Measurements from ENCODE around the gene OR5A2.
A peak's percentile ranks its signal among the peaks of the same experiment; 100 is the strongest.
"Not testable (repeated sequence)": the region's sequence is repeated elsewhere in the genome, so short reads cannot be mapped to it uniquely, and the experiment has no call there.

OR5A2 gene, protein sequence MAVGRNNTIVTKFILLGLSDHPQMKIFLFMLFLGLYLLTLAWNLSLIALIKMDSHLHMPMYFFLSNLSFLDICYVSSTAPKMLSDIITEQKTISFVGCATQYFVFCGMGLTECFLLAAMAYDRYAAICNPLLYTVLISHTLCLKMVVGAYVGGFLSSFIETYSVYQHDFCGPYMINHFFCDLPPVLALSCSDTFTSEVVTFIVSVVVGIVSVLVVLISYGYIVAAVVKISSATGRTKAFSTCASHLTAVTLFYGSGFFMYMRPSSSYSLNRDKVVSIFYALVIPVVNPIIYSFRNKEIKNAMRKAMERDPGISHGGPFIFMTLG

GRCh38 chr11:59426361-59427067, at the start of gene OR5A2:
Gene OR5A2 (minus strand): TSS chr11:59426413. CDS start chr11:59422953, 3,460 bp downstream.
- Mint-ChIP-seq H3K27ac (no peak within 1 kb of the TSS), H3K4me3 (no peak within 1 kb of the TSS), H3K27me3 (peaks cover 3% of the 10 kb centered on the region), H3K4me1 (peaks cover 6% of the 10 kb centered on the region), H3K9me3 (no peaks in the 10 kb centered on the region), H3K36me3 (no peaks in the 10 kb centered on the region)
- DNase-seq (ENCODE audit: low spot score in 2 of 2) (no peak), ATAC-seq (ENCODE audit: low read depth) (no peak)

DNA sequence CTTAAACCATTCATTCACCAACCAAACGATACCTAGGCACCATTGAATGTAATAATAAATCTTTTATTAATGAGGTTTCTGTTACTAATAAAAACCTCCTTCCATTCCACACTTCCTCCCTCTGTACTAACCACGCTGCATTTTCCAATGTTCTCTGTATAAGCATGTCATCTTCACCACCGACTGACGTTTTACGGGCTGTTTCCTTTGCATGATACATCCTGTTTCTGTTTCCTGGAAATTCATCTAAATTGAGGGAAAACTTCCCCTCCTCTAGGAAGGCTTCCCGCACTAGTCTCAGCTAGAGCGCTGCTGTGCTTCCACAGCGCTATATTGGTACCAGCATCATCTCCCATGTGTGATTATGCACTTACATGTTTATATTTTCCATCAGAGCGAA, 49.0 kb upstream of the OR5A2 start:
- DNase-seq (ENCODE audit: low spot score in 2 of 2) = no peak
- Mint-ChIP-seq H3K4me1 (peaks cover 12% of the 10 kb centered on the region), H3K4me3 (no peak overlapping the region)

DNA sequence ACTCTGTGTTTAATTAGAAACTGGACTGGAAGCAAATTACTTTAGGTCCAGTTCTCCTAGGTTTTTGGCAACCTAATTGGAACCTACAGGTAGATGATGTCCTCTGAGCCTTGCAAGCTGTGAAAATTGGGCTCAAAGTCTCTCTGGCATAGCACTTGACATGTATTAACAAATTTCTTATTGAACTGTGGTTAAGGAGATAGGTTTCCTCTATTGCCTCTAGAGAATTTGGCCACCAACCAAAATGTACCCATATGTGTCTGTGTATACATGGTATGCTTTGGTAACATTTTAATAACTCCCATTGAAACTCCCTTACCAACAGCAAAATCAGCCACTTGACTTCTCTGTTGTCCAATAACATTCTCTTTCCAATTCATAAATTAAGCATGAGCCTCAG, 46.8 kb upstream of the OR5A2 start, which contains the start of gene OR4D10:
OR4D10 (plus strand) TSS at position 301 of the 400 bp plus-strand sequence. CDS start 4,115 bp downstream, outside the sequence.
- ATAC-seq (ENCODE audit: low read depth) = no peak
- no peaks in the 10 kb centered on the region for H3K36me3 Mint-ChIP-seq
- no peak for DNase-seq (ENCODE audit: low spot score in 2 of 2)
- H3K4me3 Mint-ChIP-seq = no peak within 1 kb of the TSS
- H3K27me3 Mint-ChIP-seq = peaks cover 7% of the 10 kb centered on the region
- no peak within 1 kb of the TSS for H3K27ac Mint-ChIP-seq
- H3K9me3 Mint-ChIP-seq = no peaks in the 10 kb centered on the region
- peaks cover 12% of the 10 kb centered on the region for H3K4me1 Mint-ChIP-seq

More for the DNA sequence above, 49.0 kb upstream of the OR5A2 start:
- Mint-ChIP-seq H3K27me3 (peaks cover 10% of the 10 kb centered on the region), H3K9me3 (no peaks in the 10 kb centered on the region), H3K36me3 (no peaks in the 10 kb centered on the region), H3K27ac (no peak overlapping the region)
- ATAC-seq (ENCODE audit: low read depth) = no peak

DNA sequence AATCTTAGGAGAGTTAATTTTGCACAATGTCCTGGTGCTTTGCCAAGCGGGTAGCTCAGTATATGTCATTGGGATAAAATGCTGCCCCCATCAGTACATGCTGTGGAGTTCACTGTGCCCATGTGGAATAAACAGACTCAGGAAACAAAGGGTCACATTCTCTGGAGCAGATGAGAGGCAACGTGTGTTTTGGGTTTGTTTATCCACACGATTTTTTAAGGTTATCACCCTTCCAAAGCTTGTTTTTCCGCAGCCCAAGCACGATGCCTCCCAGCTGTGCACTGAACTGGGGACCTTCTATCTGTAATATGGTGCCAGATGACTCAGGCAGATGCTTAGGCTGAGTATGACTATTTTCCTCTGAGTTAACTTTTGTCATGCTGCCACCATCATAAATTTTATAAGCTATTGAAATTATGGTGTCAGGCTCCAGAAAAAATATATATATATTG, 37.0 kb upstream of the OR5A2 start:
- Mint-ChIP-seq H3K4me1 (no peaks in the 10 kb centered on the region), H3K4me3 (no peak overlapping the region), H3K9me3 (no peaks in the 10 kb centered on the region), H3K27ac (no peak overlapping the region), H3K36me3 (no peaks in the 10 kb centered on the region), H3K27me3 (peaks cover 14% of the 10 kb centered on the region)
- no peak for DNase-seq (ENCODE audit: low spot score in 2 of 2)
- ATAC-seq (ENCODE audit: low read depth) = no peak

DNA sequence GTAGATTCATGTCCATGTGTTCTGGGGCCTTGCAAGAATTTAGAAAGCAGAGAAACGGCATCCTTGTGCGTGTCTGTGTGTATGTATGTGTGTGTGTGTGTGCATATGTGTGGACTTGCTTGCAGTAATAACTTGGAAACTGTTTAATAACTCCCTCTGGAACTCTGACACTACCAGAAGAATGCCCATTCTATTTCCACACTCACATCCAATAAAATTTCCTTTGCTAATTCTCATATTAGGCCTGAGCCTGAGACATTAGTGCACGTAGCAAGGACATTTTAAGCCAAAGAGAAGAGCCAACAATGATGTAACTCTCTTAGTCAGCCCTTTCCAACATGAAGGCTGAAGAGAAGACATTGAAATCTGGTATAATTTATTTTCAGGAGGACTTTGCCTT, 33.7 kb upstream of the OR5A2 start:
- no peak overlapping the region for H3K4me3 Mint-ChIP-seq
- H3K4me1 Mint-ChIP-seq = no peaks in the 10 kb centered on the region
- peaks cover 20% of the 10 kb centered on the region for H3K27me3 Mint-ChIP-seq
- DNase-seq (ENCODE audit: low spot score in 2 of 2) (no peak), ATAC-seq (ENCODE audit: low read depth) (no peak)
- H3K36me3 Mint-ChIP-seq = no peaks in the 10 kb centered on the region
- no peak overlapping the region for H3K27ac Mint-ChIP-seq
- H3K9me3 Mint-ChIP-seq = no peaks in the 10 kb centered on the region

DNA sequence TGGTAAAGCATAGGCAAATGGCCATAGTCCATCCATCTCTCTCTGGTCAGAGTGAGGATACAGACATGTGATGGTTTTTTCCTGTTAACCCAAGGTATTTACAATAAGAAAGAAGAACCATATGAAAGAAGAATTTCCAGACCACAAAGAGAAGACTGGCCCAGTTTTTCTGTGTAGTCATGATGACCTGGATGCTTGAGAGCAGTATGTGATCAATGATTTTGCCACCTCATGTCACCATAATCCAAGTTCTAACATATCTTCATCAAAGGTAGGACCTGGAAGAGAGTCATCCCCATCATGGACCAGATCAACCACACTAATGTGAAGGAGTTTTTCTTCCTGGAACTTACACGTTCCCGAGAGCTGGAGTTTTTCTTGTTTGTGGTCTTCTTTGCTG, 30.4 kb upstream of the OR5A2 start, which contains the start of gene OR4D6:
OR4D6 (plus strand) TSS at position 301 of the 400 bp plus-strand sequence; CDS start at position 301, 0 bp downstream.
- no peak within 1 kb of the TSS for H3K4me3 Mint-ChIP-seq
- H3K9me3 Mint-ChIP-seq = no peaks in the 10 kb centered on the region
- no peak for ATAC-seq (ENCODE audit: low read depth)
- no peak for DNase-seq (ENCODE audit: low spot score in 2 of 2)
- no peaks in the 10 kb centered on the region for H3K36me3 Mint-ChIP-seq
- H3K27ac Mint-ChIP-seq = no peak within 1 kb of the TSS
- no peaks in the 10 kb centered on the region for H3K4me1 Mint-ChIP-seq
- H3K27me3 Mint-ChIP-seq = peaks cover 18% of the 10 kb centered on the region

- no peak for DNase-seq (ENCODE audit: low spot score in 2 of 2)
- no peaks in the 10 kb centered on the region for H3K4me1 Mint-ChIP-seq
- no peak for ATAC-seq (ENCODE audit: low read depth)
- peaks cover 4% of the 10 kb centered on the region for H3K36me3 Mint-ChIP-seq
- H3K27me3 Mint-ChIP-seq = peaks cover 10% of the 10 kb centered on the region
- H3K9me3 Mint-ChIP-seq = peaks cover 11% of the 10 kb centered on the region
- H3K4me3 Mint-ChIP-seq = no peak overlapping the region
- no peak overlapping the region for H3K27ac Mint-ChIP-seq
Measured at GRCh38 chr11:59448484-59448883, 22.3 kb upstream of the OR5A2 start.

DNA sequence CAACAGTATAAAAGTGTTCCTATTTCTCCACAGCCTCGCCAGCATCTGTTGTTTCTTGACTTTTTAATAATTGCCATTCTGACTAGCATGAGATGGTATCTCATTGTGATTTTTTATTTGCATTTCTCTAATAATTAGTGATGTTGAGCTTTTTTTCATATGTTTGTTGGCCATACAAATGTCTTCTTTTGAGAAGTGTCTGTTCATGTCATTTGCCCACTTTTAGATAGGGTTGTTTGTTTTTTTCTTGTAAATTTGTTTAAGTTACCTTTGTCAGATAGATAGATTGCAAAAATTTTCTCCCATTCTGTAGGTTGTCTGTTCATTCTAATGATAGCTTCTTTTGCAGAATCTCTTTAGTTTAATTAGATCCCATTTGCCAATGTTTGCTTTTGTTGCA, 19.4 kb upstream of the OR5A2 start:
- Mint-ChIP-seq H3K9me3 (peaks cover 11% of the 10 kb centered on the region), H3K27me3 (peaks cover 14% of the 10 kb centered on the region)
- H3K4me1 Mint-ChIP-seq; H3K27ac Mint-ChIP-seq; H3K4me3 Mint-ChIP-seq; DNase-seq (ENCODE audit: low spot score in 2 of 2); ATAC-seq (ENCODE audit: low read depth); H3K36me3 Mint-ChIP-seq: not testable (repeated sequence)

GRCh38 chr11:59437770-59438169, 11.6 kb upstream of the OR5A2 start:
- Mint-ChIP-seq H3K36me3 (no peaks in the 10 kb centered on the region), H3K27me3 (peaks cover 3% of the 10 kb centered on the region), H3K4me1 (no peaks in the 10 kb centered on the region), H3K27ac (no peak overlapping the region), H3K9me3 (no peaks in the 10 kb centered on the region), H3K4me3 (no peak overlapping the region)
- DNase-seq (ENCODE audit: low spot score in 2 of 2) = no peak
- no peak for ATAC-seq (ENCODE audit: low read depth)

GRCh38 chr11:59436169-59436568, 10.0 kb upstream of the OR5A2 start, which contains the start of gene OR5A1:
Gene OR5A1 (plus strand): TSS chr11:59436469. CDS start chr11:59443169, 6,700 bp downstream.
- H3K4me3 Mint-ChIP-seq = no peak within 1 kb of the TSS
- H3K27me3 Mint-ChIP-seq = peaks cover 3% of the 10 kb centered on the region
- no peak within 1 kb of the TSS for H3K27ac Mint-ChIP-seq
- H3K36me3 Mint-ChIP-seq = no peaks in the 10 kb centered on the region
- ATAC-seq (ENCODE audit: low read depth) (no peak), DNase-seq (ENCODE audit: low spot score in 2 of 2) (no peak)
- H3K4me1 Mint-ChIP-seq = no peaks in the 10 kb centered on the region
- H3K9me3 Mint-ChIP-seq = no peaks in the 10 kb centered on the region

- Mint-ChIP-seq H3K27me3 (peaks cover 4% of the 10 kb centered on the region), H3K36me3 (no peaks in the 10 kb centered on the region), H3K4me3 (no peak overlapping the region), H3K27ac (no peak overlapping the region), H3K4me1 (peaks cover 4% of the 10 kb centered on the region), H3K9me3 (no peaks in the 10 kb centered on the region)
- peak; percentile 63 to 82 for DNase-seq (ENCODE audit: low spot score in 2 of 2)
- peak; percentile 87 for ATAC-seq (ENCODE audit: low read depth)
Measured at GRCh38 chr11:59429924-59430516, 3.8 kb upstream of the OR5A2 start.

GRCh38 chr11:59427068-59427382, 812 bp upstream of the OR5A2 start:
- Mint-ChIP-seq H3K27ac (no peak overlapping the region), H3K4me3 (no peak overlapping the region), H3K4me1 (peaks cover 6% of the 10 kb centered on the region), H3K27me3 (peaks cover 4% of the 10 kb centered on the region), H3K36me3 (no peaks in the 10 kb centered on the region), H3K9me3 (no peaks in the 10 kb centered on the region)
- no peak for ATAC-seq (ENCODE audit: low read depth)
- DNase-seq (ENCODE audit: low spot score in 2 of 2) = no peak

- no peaks in the 10 kb centered on the region for H3K9me3 Mint-ChIP-seq
- H3K27me3 Mint-ChIP-seq = peaks cover 2% of the 10 kb centered on the region
- peaks cover 6% of the 10 kb centered on the region for H3K4me1 Mint-ChIP-seq
- no peak overlapping the region for H3K27ac Mint-ChIP-seq
- ATAC-seq (ENCODE audit: low read depth) = no peak
- no peak for DNase-seq (ENCODE audit: low spot score in 2 of 2)
- no peaks in the 10 kb centered on the region for H3K36me3 Mint-ChIP-seq
- H3K4me3 Mint-ChIP-seq = no peak overlapping the region
Measured at GRCh38 chr11:59425131-59425530, 1.1 kb downstream of the OR5A2 start.

DNA sequence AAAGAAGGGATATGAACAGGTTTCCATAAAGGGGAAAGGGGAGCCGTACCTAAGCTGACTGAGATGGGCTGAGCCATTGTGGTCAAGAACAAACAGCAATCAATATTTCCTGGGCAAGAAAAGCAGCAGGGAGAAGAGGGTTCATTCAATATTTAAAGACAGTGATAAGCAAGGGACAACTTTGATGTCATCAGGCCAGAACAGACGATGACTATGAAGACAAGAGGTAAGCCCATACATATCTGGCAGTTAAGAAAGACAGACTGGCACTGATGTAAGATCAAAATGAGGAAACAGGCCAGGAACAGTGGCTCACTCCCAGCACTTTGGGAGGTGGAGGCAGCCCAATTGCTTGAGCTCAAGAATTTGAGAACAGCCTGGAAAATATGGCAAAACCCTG, 2.4 kb downstream of the OR5A2 start:
- Mint-ChIP-seq H3K4me1 (peaks cover 2% of the 10 kb centered on the region), H3K9me3 (no peaks in the 10 kb centered on the region), H3K27me3 (no peaks in the 10 kb centered on the region), H3K27ac (no peak overlapping the region), H3K4me3 (no peak overlapping the region), H3K36me3 (no peaks in the 10 kb centered on the region)
- ATAC-seq (ENCODE audit: low read depth) (no peak), DNase-seq (ENCODE audit: low spot score in 2 of 2) (no peak)

All from memory B cell (primary cell).